ENCODE measurements around the gene HIP1.
A peak's percentile ranks its signal among the peaks of the same experiment; 100 is the strongest.
"Not testable (repeated sequence)": the region's sequence is repeated elsewhere in the genome, so short reads cannot be mapped to it uniquely, and the experiment has no call there.

The HIP1 gene

GRCh38 chr7:75729851-75730274 is 8.9 kb downstream of the HIP1 start:
- Histone ChIP-seq H3K27me3 (ENCODE audit: insufficient read depth, poor library complexity, severe bottlenecking) (no peaks in the 10 kb centered on the region), H3K4me1 (ENCODE audit: insufficient read depth, poor library complexity, severe bottlenecking) (peaks cover 28% of the 10 kb centered on the region), H3K36me3 (ENCODE audit: low read depth) (no peaks in the 10 kb centered on the region), H3K9me3 (ENCODE audit: severe bottlenecking) (no peaks in the 10 kb centered on the region), H3K27ac (ENCODE audit: poor library complexity, severe bottlenecking) (peak overlapping the region; percentile 73), H3K4me3 (ENCODE audit: severe bottlenecking) (no peak overlapping the region)
- no peak for ATAC-seq (ENCODE audit: low read depth)
- DNase-seq (ENCODE audit: low spot score): no peak
- no peak for TF ChIP-seq CTCF (IDR thresholded peaks at IDR 0.05; ENCODE audit: poor library complexity, severe bottlenecking)

- no peak for TF ChIP-seq CTCF (IDR thresholded peaks at IDR 0.05; ENCODE audit: poor library complexity, severe bottlenecking)
- peak overlapping the region; percentile 73 for H3K27ac ChIP-seq (ENCODE audit: poor library complexity, severe bottlenecking)
- H3K4me1 ChIP-seq (ENCODE audit: insufficient read depth, poor library complexity, severe bottlenecking): peaks cover 23% of the 10 kb centered on the region
- DNase-seq (ENCODE audit: low spot score) (peak; percentile 92), ATAC-seq (ENCODE audit: low read depth) (peak; percentile 87)
- H3K36me3 ChIP-seq (ENCODE audit: low read depth): no peaks in the 10 kb centered on the region
- H3K4me3 ChIP-seq (ENCODE audit: severe bottlenecking): no peak overlapping the region
- H3K9me3 ChIP-seq (ENCODE audit: severe bottlenecking): no peaks in the 10 kb centered on the region
- no peaks in the 10 kb centered on the region for H3K27me3 ChIP-seq (ENCODE audit: insufficient read depth, poor library complexity, severe bottlenecking)
Measured at GRCh38 chr7:75727881-75728593, 10.7 kb downstream of the HIP1 start.

- Histone ChIP-seq H3K27ac (ENCODE audit: poor library complexity, severe bottlenecking) (peak overlapping the region; percentile 73), H3K4me1 (ENCODE audit: insufficient read depth, poor library complexity, severe bottlenecking) (peaks cover 16% of the 10 kb centered on the region)
- not testable (repeated sequence) for H3K36me3 ChIP-seq (ENCODE audit: low read depth); H3K9me3 ChIP-seq (ENCODE audit: severe bottlenecking); DNase-seq (ENCODE audit: low spot score); H3K4me3 ChIP-seq (ENCODE audit: severe bottlenecking); ATAC-seq (ENCODE audit: low read depth); H3K27me3 ChIP-seq (ENCODE audit: insufficient read depth, poor library complexity, severe bottlenecking)
Measured at GRCh38 chr7:75727351-75727750, 11.4 kb downstream of the HIP1 start.

- no peak for DNase-seq (ENCODE audit: low spot score)
- ATAC-seq (ENCODE audit: low read depth): no peak
- Histone ChIP-seq H3K4me3 (ENCODE audit: severe bottlenecking) (no peak overlapping the region), H3K27ac (ENCODE audit: poor library complexity, severe bottlenecking) (no peak overlapping the region), H3K4me1 (ENCODE audit: insufficient read depth, poor library complexity, severe bottlenecking) (peaks cover 16% of the 10 kb centered on the region), H3K9me3 (ENCODE audit: severe bottlenecking) (no peaks in the 10 kb centered on the region), H3K36me3 (ENCODE audit: low read depth) (no peaks in the 10 kb centered on the region), H3K27me3 (ENCODE audit: insufficient read depth, poor library complexity, severe bottlenecking) (no peaks in the 10 kb centered on the region)
- TF ChIP-seq CTCF (IDR thresholded peaks at IDR 0.05; ENCODE audit: poor library complexity, severe bottlenecking): no peak
Measured at GRCh38 chr7:75725306-75725705, 13.4 kb downstream of the HIP1 start.

- ATAC-seq (ENCODE audit: low read depth) (no peak), DNase-seq (ENCODE audit: low spot score) (no peak)
- Histone ChIP-seq H3K4me3 (ENCODE audit: severe bottlenecking) (no peak overlapping the region), H3K27me3 (ENCODE audit: insufficient read depth, poor library complexity, severe bottlenecking) (no peaks in the 10 kb centered on the region), H3K4me1 (ENCODE audit: insufficient read depth, poor library complexity, severe bottlenecking) (peaks cover 11% of the 10 kb centered on the region), H3K9me3 (ENCODE audit: severe bottlenecking) (no peaks in the 10 kb centered on the region), H3K27ac (ENCODE audit: poor library complexity, severe bottlenecking) (no peak overlapping the region), H3K36me3 (ENCODE audit: low read depth) (no peaks in the 10 kb centered on the region)
- TF ChIP-seq CTCF (IDR thresholded peaks at IDR 0.05; ENCODE audit: poor library complexity, severe bottlenecking): no peak
Measured at GRCh38 chr7:75723444-75723843, 15.3 kb downstream of the HIP1 start.
